Neural cell (in vitro differentiated cells): ENCODE data around the gene IPO8. TPM values are rescaled to one million over a fixed set of nuclear protein-coding genes. Genes with fewer than 3 reads are reported as not detected.

Experiments
- H2AFZ ChIP-seq: fragments of 200-600, 300-800 bp; sonication (generic), shearing (Covaris generic); 2 replicates; pipeline ENCODE4 v1.6.0; 2014; ENCODE audit warnings: low read depth, mild to moderate bottlenecking, antibody characterized with exemption, low read length, moderate library complexity
- H3F3A ChIP-seq: fragments of 200-600 bp; shearing (Covaris generic); 2 replicates; pipeline ENCODE4 v1.6.1; 2016; ENCODE audit warnings: mild to moderate bottlenecking, moderate library complexity, mixed read lengths, antibody characterized with exemption, low read length; ENCODE audit not compliant: insufficient read depth, poor library complexity, severe bottlenecking
- H3K27ac ChIP-seq: fragments of 200-600, 300-800 bp; sonication (generic), shearing (Covaris generic); 2 replicates; pipeline ENCODE4 v1.5.1; 2014; ENCODE audit warnings: mild to moderate bottlenecking, low read length, moderate library complexity
- H3K27me3 ChIP-seq: fragments of 300-800, 200-600 bp; sonication (generic), shearing (Covaris generic); 2 replicates; pipeline ENCODE4 v1.6.0; 2014; ENCODE audit warnings: mild to moderate bottlenecking, low read depth, low read length, moderate library complexity; ENCODE audit not compliant: insufficient read depth
- H3K36me3 ChIP-seq: fragments of 300-800, 200-600 bp; sonication (generic), shearing (Covaris generic); 2 replicates; pipeline ENCODE4 v1.5.1; 2014; ENCODE audit warnings: mild to moderate bottlenecking, antibody characterized with exemption, low read length, moderate library complexity; ENCODE audit not compliant: insufficient read depth
- H3K4me2 ChIP-seq: fragments of 300-800, 200-600 bp; sonication (generic), shearing (Covaris generic); 2 replicates; pipeline ENCODE4 v1.6.0; 2014; ENCODE audit warnings: mild to moderate bottlenecking, low read length
- H3K4me3 ChIP-seq: fragments of 300-800, 200-600 bp; sonication (generic), shearing (Covaris generic); 2 replicates; pipeline ENCODE4 v1.5.1; 2014; ENCODE audit warnings: mild to moderate bottlenecking, low read length, moderate library complexity
- H3K79me2 ChIP-seq: fragments of 200-600 bp; shearing (Covaris generic); replicated peaks from 2 replicates; pipeline ENCODE4 v1.6.0; 2014; ENCODE audit warnings: mild to moderate bottlenecking, low read length, moderate library complexity; ENCODE audit not compliant: insufficient read depth
- H3K9ac ChIP-seq: fragments of 300-800, 200-600 bp; sonication (generic), shearing (Covaris generic); 2 replicates; pipeline ENCODE4 v1.6.1; 2016; ENCODE audit warnings: mild to moderate bottlenecking, low read length, mixed read lengths
- H3K9me2 ChIP-seq: fragments of 200-600 bp; shearing (Covaris generic); 2 replicates; pipeline ENCODE4 v1.6.1; 2016; ENCODE audit warnings: mild to moderate bottlenecking, low read length, mixed read lengths; ENCODE audit not compliant: insufficient read depth
- H3K9me3 ChIP-seq: fragments of 200-600, 300-800 bp; sonication (generic), shearing (Covaris generic); 2 replicates; pipeline ENCODE4 v1.6.1; 2016; ENCODE audit warnings: mild to moderate bottlenecking, mixed run types, low read length, moderate library complexity, mixed read lengths
- H4K20me1 ChIP-seq: fragments of 200-600 bp; shearing (Covaris generic); 2 replicates; pipeline ENCODE4 v1.6.1; 2016; ENCODE audit warnings: mild to moderate bottlenecking, mixed run types; ENCODE audit not compliant: insufficient read depth
- CTCF ChIP-seq: fragments of 450-650 bp; IDR thresholded peaks from 2 replicates; pipeline ENCODE4 v1.5.1; 2014; ENCODE audit warnings: antibody characterized with exemption, mild to moderate bottlenecking, moderate library complexity; ENCODE audit not compliant: poor library complexity, severe bottlenecking
- EP300 ChIP-seq: fragments of 450-650 bp; conservative IDR thresholded peaks from 2 replicates; pipeline ENCODE4 v1.6.1; 2014; ENCODE audit warnings: antibody characterized with exemption, mild to moderate bottlenecking, moderate library complexity; ENCODE audit not compliant: poor library complexity, severe bottlenecking
- EZH2 ChIP-seq: fragments of 200-600, 300-800 bp; shearing (Covaris generic), sonication (generic); IDR thresholded peaks from 2 replicates; pipeline ENCODE4 v1.6.1; 2014; ENCODE audit warnings: antibody characterized with exemption, low read length, borderline replicate concordance, mild to moderate bottlenecking; ENCODE audit not compliant: insufficient read depth, poor library complexity, severe bottlenecking
- MXI1 ChIP-seq: fragments of 450-650 bp; conservative IDR thresholded peaks from 2 replicates; pipeline ENCODE4 v1.6.1; 2014; ENCODE audit warnings: antibody characterized with exemption, mild to moderate bottlenecking; ENCODE audit not compliant: poor library complexity, severe bottlenecking
- POLR2AphosphoS5 ChIP-seq: IDR thresholded peaks from 2 replicates; pipeline ENCODE4 v1.6.1; 2012
- RAD21 ChIP-seq: fragments of 450-650 bp; conservative IDR thresholded peaks from 2 replicates; pipeline ENCODE4 v1.6.1; 2014; ENCODE audit warnings: antibody characterized with exemption, mild to moderate bottlenecking, moderate library complexity
- REST ChIP-seq: IDR thresholded peaks from 2 replicates; pipeline ENCODE4 v1.6.1; 2012; ENCODE audit warnings: borderline replicate concordance
- SMC3 ChIP-seq: fragments of 450-650 bp; conservative IDR thresholded peaks from 2 replicates; pipeline ENCODE4 v1.6.1; 2014; ENCODE audit warnings: antibody characterized with exemption, mild to moderate bottlenecking, moderate library complexity; ENCODE audit not compliant: poor library complexity
- TAF1 ChIP-seq: IDR thresholded peaks from 2 replicates; pipeline ENCODE4 v1.6.1; 2012; ENCODE audit warnings: low read depth
- polyA plus RNA-seq: library from polyadenylated mRNA; depleted of rRNA; stranded (reverse); fragments of >200 nt; gene quantifications from 2 replicates; pipeline ENCODE4 v1.2.3, GENCODE V29; 2014

Gene IPO8
- polyA plus RNA-seq, 1 donor from 2014 or later: 18.8 TPM

GRCh38 chr12:30580344-30580743, 115.3 kb downstream of the IPO8 start:
- no peaks in the 10 kb centered on the region for H3K36me3 ChIP-seq
- H3F3A ChIP-seq: no peaks in the 10 kb centered on the region
- no peaks in the 10 kb centered on the region for H3K9me2 ChIP-seq
- H3K79me2 ChIP-seq: no peaks in the 10 kb centered on the region
- no peak overlapping the region for H3K4me2 ChIP-seq
- H3K4me3 ChIP-seq: no peak overlapping the region
- no peak overlapping the region for H3K27ac ChIP-seq
- H2AFZ ChIP-seq: no peak overlapping the region
- no peaks in the 10 kb centered on the region for H3K9me3 ChIP-seq
- H3K9ac ChIP-seq: no peak overlapping the region
- H3K27me3 ChIP-seq: no peaks in the 10 kb centered on the region
- no peaks in the 10 kb centered on the region for H4K20me1 ChIP-seq
- TF ChIP-seq EP300: no peak
- no peak for TF ChIP-seq MXI1
- TF ChIP-seq RAD21: no peak
- no peak for TF ChIP-seq EZH2
- TF ChIP-seq SMC3: no peak
- TF ChIP-seq POLR2AphosphoS5: no peak
- TF ChIP-seq REST: no peak
- no peak for TF ChIP-seq TAF1
- TF ChIP-seq CTCF: no peak

Other genes starting within 250 kb of the IPO8 start
- gene CAPRIN2, start 59.1 kb upstream of the IPO8 start, polyA plus RNA-seq: 105 and 132 TPM in 2 replicates
- gene TSPAN11, start 230.9 kb upstream of the IPO8 start, polyA plus RNA-seq: 4.6 and 5.6 TPM in 2 replicates